SKM-1 treated with dmso at 0.1 percent for 144 hours (cell line): ENCODE data around the gene TMEM175.

Experiments
- DNase-seq: peaks from one replicate; lab custom pipeline; 2025; ENCODE audit not compliant: unreplicated experiment; lab: John Stamatoyannopoulos, UW

TMEM175 gene

GRCh38 chr4:946103-946450 is 13.8 kb downstream of the TMEM175 start:
- no peak for DNase-seq

GRCh38 chr4:946517-947471 is 14.5 kb downstream of the TMEM175 start:
- DNase-seq: no peak

- no peak for DNase-seq
Measured at GRCh38 chr4:947491-947971, 15.3 kb downstream of the TMEM175 start.

GRCh38 chr4:948101-948935 is 16.1 kb downstream of the TMEM175 start:
- DNase-seq: no peak

GRCh38 chr4:948936-949300 is 16.7 kb downstream of the TMEM175 start:
- DNase-seq: no peak

GRCh38 chr4:949656-950055 is 17.4 kb downstream of the TMEM175 start:
- DNase-seq: no peak

GRCh38 chr4:950136-951020 is 18.1 kb downstream of the TMEM175 start:
- no peak for DNase-seq

GRCh38 chr4:951186-951585 is 18.9 kb downstream of the TMEM175 start:
- no peak for DNase-seq

- DNase-seq: no peak
Measured at GRCh38 chr4:951594-952468, 19.6 kb downstream of the TMEM175 start.

- DNase-seq: no peak
Measured at GRCh38 chr4:952881-953573, 20.8 kb downstream of the TMEM175 start.

GRCh38 chr4:953574-953915 is 21.3 kb downstream of the TMEM175 start:
- DNase-seq: no peak

GRCh38 chr4:954211-955020 is 22.2 kb downstream of the TMEM175 start:
- no peak for DNase-seq

- no peak for DNase-seq
Measured at GRCh38 chr4:955161-955921, 23.1 kb downstream of the TMEM175 start.

- no peak for DNase-seq
Measured at GRCh38 chr4:955931-956381, 23.7 kb downstream of the TMEM175 start.

GRCh38 chr4:956531-957230 is 24.4 kb downstream of the TMEM175 start:
- DNase-seq: no peak

GRCh38 chr4:957231-957580 is 24.9 kb downstream of the TMEM175 start:
- no peak for DNase-seq

- no peak for DNase-seq
Measured at GRCh38 chr4:957581-958313, 25.5 kb downstream of the TMEM175 start.
